Stimulated activated CD4-positive, alpha-beta T cell treated with anti-CD3 and anti-CD28 coated beads, Interleukin-2, amount 100 ng/mL, for 24 hours (primary cell): ENCODE results near the gene SPARCL1.
A peak's percentile ranks its signal among the peaks of the same experiment; 100 is the strongest.
"Not testable (repeated sequence)": the region's sequence is repeated elsewhere in the genome, so short reads cannot be mapped to it uniquely, and the experiment has no call there.

ENCODE experiments used
- DNase-seq, 2 donors: peaks; one replicate each; pipeline ENCODE4 v3.0.0-alpha.2; 2020

SPARCL1 gene

GRCh38 chr4:87499403-87500091, 29.6 kb downstream of the SPARCL1 start:
- DNase-seq: no peak

DNA sequence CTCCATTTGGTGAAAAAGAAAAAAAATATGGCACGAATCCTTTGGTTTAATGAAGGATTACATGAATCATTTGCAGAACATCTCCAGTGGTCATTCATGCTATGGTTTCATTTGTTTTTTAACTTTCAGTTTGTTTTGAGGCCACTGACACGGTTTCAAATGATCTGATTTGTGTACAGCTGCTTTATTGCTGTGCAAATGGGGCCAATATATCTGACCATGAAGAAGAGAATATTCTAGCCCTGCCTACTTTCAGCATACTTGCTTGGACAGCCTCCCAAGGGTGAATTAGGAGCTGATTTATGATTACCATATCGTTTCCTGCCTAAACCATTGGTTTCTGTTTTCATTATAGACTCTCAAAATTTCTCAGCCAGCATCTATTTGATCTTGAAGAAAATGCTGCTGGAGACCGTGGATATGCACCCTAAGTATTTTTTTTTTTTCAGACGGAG, 30.7 kb downstream of the SPARCL1 start:
- no peak for DNase-seq

DNA sequence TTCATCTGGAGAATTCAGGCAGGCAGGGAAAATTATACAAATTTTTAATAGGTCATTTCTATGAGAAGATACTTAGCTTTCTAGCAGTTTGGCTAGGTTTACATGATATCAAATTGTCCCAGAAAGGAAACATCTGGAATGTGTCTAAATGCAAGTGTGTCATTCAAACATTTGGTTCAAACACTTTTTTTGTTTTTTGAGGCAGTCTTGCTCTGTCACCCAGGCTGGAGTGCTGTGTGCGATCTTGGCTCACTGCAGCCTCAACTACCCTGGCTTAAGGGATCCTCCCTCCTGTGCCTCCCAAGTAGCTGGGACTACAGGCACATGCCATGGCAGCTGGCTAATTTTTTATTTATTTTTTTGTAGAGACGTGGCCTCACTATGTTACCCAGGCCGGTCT, 31.6 kb downstream of the SPARCL1 start:
- DNase-seq: no peak

- peak; percentile 22 to 34 for DNase-seq
Observed at GRCh38 chr4:87497159-87497558, 32.0 kb downstream of the SPARCL1 start.

GRCh38 chr4:87493115-87493514, 36.1 kb downstream of the SPARCL1 start:
- DNase-seq: no peak

- DNase-seq: not testable (repeated sequence)
Observed at GRCh38 chr4:87491851-87492250, 37.3 kb downstream of the SPARCL1 start.

DNA sequence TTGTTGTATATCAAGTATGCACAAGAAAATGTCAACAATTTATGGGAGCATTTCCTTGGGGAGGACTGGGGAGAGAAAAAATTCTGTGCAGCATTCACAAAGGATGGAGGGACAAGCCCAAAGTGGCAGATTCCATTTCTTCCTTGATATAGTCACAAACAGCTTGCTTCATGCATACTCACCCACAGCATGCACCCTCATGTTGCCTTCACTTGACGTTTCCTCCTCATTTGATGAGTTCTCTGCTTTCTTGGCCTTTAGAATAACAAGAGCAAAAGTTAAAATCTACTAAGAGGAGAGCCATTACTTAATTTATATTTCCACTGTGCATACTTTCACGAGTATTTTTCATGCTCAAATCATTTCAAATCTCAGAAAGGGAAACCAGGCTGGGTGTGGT, 37.7 kb downstream of the SPARCL1 start:
- DNase-seq: no peak

- DNase-seq: no peak
Observed at GRCh38 chr4:87490664-87491369, 38.4 kb downstream of the SPARCL1 start.

GRCh38 chr4:87489678-87490077, 39.5 kb downstream of the SPARCL1 start:
- no peak for DNase-seq

DNA sequence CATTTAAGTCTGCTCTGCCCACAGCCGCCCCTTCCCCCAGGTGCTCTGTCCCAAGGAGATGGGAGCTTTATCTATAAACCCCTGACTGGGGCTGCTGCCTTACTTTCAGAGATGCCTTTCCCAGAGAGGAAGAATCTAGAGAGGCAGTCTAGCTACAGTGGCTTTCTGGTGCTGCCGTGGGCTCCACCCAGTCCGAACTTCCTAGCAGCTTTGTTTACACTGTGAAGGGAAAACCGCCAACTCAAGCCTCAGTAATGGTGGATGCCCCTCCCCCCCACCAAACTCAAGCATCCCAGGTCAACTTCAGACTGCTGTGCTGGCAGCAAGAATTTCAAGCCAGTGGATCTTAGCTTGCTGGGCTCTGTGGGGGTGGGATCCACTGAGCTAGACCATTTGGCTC, 40.5 kb downstream of the SPARCL1 start:
- DNase-seq: not testable (repeated sequence)

GRCh38 chr4:87483247-87483646, 45.9 kb downstream of the SPARCL1 start:
- not testable (repeated sequence) for DNase-seq

DNA sequence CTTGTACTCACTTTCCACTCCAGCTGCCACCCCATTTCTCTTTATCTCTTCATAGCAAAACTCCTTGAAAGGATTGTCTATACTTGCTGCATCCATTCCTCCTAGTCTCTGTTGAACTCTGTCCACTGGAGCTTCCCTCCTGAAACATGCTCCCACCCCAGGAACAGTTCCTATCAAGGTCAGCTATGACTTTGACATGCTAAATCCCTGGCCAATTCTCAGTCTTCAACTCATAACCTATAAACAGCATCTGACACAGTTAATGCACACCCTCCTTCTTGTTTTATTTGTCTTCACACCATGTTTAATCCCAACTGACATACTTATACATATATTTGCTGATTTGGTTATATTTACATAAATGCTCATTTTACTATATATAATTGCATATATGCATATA, 47.8 kb downstream of the SPARCL1 start:
- no peak for DNase-seq

DNA sequence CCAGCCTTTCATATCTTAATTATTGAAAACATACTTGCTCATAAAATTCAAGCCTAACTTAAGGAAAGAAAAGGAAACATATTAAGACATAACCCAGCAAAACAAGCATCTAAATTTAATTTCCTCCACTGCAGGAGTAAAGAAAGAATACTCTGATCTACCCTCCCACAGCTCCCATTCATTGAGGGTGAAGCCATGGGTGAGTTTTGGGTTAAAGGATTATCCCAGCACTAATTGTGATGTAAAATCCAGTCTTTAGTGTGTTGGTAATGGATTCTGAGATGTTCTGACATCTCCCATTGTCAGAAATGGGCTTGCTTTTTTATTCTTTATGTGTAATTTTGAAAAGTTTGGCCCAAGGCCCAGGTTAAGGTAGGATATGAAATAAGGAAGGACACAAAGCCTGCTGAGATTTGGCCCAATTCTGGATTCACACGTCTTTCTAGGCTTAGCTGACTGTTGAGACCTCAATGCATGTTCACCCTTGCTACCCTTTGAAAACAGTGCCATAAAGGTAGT, 50.4 kb downstream of the SPARCL1 start:
- DNase-seq: no peak

DNA sequence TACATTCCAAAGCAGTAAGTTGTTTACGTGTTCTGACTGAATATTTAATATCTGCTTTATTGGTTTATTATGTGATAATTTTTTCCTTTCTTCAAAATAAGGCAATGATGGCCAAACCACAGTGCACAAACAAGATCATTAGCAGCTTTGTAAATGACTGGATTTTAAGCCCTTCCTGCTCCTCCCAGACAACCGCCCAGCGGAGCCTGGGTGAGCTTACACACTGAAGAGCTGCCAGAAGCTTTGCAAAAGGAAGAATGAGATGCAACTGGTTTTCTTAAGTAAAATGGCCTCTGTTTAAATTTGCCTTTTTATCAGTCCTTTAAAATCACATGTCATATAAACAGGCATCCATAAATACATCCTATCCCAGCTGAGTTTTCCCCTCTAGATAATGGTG, 52.2 kb downstream of the SPARCL1 start:
- no peak for DNase-seq

GRCh38 chr4:87469390-87469789, 59.8 kb downstream of the SPARCL1 start:
- no peak for DNase-seq

DNA sequence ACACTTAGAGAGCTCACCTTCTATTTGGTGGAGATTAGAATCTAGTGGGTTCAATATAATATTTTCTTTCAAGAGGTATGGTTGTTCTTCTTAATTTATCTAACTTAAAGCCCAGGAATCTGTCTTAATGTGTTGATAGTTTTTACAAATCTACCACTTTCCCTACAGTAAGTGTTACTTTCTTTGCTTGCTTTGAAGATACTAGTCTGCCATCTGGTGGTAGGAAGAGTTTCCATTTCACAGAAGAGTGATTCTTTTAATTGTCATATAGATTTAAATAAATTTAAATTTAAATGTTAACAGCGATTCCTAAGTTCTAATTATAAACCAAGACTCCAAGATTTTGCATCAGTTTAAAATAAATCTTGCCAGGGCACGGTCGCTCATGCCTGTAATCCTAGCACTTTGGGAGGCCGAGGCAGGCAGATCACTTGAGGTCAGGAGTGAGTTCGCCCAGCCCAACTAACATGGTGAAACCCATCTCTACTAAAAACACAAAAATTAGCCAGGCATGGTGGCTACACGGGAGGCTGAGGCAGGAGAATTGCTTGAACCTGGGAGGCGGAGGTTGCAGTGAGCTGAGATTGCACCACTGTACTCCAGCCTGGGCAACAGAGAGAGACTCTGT, 63.3 kb downstream of the SPARCL1 start:
- DNase-seq: no peak

DNA sequence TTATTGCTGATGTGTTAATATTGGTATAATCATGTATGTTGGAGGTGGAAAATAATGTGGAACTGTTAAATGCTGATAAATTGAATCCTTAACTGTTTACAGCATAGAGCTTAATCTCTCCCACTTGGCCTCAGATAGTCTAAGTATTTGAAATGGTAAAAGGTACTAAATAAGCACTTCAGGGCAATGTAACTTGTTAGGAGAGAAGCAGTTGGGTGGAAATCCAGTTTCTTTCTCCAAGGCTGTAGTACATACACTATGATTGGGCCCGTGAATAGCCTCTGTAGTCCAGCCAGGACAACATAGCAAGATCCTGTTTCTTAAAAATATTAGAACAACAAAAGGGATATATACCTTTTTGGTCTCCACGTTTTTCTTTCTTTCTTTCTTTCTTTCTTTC, 67.1 kb downstream of the SPARCL1 start:
- no peak for DNase-seq

- DNase-seq: no peak
Observed at GRCh38 chr4:87461281-87461700, 67.9 kb downstream of the SPARCL1 start.

- DNase-seq: no peak
Observed at GRCh38 chr4:87458913-87459312, 70.3 kb downstream of the SPARCL1 start.

DNA sequence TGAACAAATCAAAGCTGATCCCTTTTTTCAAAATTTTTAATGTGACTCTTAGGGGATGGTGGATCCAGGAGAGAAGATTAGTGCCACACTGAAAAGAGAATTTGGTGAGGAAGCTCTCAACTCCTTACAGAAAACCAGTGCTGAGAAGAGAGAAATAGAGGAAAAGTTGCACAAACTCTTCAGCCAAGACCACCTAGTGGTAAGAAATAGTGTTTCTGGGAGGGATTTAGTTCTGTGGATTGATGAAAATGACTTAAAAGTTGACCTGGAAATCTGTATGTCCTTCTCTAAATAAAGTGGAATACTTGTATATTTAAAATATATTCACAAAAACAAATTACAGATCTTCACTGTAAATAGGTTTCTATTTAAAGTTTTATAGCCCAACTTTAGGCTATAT, 77.6 kb downstream of the SPARCL1 start:
- no peak for DNase-seq

DNA sequence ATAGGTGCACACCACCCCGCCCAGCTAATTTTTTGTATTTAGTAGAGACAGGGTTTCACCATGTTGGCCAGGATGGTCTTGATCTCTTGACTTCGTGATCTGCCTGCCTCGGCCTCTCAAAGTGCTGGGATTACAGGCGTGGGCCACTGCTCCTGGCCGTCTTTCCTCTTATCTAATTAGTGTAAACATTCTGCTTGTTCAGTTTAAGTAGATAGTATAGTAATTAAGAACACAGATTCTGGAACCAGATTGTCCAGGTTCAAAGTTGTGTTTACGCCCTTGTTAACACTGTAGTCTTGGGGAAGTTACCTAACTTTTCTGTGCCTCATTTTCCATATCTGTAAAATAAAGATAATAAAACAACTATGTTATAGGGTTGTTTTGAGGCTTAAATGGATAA, 82.8 kb downstream of the SPARCL1 start:
- DNase-seq: not testable (repeated sequence)

DNA sequence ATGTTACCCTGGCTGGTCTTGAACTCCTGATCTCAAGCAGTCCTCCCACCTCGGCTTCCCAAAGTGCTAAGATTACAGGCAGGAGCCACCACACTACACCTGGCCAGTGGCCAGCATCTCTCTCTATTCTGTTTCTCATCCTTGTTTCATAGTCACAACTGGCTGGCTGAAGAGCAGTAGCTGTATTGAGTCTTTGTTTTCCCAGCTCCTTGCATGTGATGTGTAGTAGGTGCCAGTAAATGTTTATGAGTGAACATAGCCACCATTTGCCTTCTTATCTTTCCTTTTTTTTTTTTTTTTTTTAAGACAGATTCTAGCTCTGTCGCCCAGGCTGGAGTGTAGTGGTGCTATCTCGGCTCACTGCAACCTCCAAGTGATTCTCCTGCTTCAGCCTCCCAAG, 83.2 kb downstream of the SPARCL1 start:
- no peak for DNase-seq

DNA sequence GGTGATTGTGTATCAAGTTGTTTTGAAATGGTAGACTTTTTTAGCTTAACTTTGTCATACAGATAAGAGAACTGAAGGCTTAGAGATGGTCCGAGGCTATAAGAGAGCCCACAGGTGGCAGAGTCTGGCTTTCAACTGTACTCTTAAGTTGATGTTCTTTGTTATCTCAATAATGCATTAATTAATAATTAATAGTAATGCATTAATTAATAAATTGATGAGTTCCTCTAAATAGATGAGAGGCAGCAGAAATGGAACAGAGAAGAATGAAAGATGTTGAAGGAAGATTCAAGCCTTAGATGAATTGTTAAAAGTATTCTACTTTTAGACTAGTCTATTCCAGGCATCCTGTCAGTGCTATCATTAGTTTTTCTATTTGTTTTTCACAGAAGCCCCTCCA, 84.4 kb downstream of the SPARCL1 start:
- DNase-seq: no peak

DNA sequence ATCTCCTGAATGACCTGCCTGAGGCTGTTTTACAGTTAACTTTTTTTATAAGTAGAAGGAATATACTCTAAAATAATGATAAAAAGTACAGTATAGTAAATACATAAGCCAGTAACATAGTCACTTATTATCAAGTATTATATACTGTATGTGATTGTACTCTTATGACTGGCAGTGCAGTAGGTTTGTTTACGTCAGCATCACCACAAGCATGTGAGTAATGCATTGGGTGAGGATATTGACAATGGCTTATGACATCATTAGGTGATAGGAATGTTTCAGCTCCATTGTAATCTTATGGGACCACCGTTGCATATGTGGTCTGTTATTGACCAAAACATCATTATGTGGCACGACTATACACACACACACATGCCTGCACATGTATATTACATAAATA, 86.3 kb downstream of the SPARCL1 start:
- no peak for DNase-seq
